ENCODE measurements around the gene ORC1.
A peak's percentile ranks its signal among the peaks of the same experiment; 100 is the strongest.
"Not testable (repeated sequence)": the region's sequence is repeated elsewhere in the genome, so short reads cannot be mapped to it uniquely, and the experiment has no call there.

The ORC1 gene

GRCh38 chr1:52386458-52386857, 17.8 kb downstream of the ORC1 start:
- DNase-seq (ENCODE audit: low read depth in 2 of 2, low spot score in 1 of 2) = no peak

DNA sequence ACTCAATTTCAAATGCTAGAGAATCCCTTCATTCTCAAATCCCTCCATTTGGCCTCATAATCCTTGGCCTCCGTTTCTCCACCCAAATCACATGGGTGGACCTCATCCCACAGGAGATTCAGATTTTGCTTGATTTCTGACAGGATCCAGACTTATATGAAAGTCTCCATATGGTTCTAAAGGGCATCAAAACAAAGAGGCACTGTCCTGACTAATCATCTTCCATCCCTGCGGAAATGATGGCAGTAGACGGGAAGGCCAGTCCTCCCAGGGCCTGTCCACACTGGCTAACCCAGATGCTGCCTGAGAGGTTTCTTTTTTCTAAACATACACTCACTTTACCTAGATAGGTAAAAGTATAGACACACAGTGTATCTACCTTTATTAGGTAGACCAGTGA, 18.8 kb downstream of the ORC1 start:
- no peak for DNase-seq (ENCODE audit: low read depth in 2 of 2, low spot score in 1 of 2)

- DNase-seq (ENCODE audit: low read depth in 2 of 2, low spot score in 1 of 2) = not testable (repeated sequence)
Observed at GRCh38 chr1:52369851-52370250, 34.4 kb downstream of the ORC1 start.

DNA sequence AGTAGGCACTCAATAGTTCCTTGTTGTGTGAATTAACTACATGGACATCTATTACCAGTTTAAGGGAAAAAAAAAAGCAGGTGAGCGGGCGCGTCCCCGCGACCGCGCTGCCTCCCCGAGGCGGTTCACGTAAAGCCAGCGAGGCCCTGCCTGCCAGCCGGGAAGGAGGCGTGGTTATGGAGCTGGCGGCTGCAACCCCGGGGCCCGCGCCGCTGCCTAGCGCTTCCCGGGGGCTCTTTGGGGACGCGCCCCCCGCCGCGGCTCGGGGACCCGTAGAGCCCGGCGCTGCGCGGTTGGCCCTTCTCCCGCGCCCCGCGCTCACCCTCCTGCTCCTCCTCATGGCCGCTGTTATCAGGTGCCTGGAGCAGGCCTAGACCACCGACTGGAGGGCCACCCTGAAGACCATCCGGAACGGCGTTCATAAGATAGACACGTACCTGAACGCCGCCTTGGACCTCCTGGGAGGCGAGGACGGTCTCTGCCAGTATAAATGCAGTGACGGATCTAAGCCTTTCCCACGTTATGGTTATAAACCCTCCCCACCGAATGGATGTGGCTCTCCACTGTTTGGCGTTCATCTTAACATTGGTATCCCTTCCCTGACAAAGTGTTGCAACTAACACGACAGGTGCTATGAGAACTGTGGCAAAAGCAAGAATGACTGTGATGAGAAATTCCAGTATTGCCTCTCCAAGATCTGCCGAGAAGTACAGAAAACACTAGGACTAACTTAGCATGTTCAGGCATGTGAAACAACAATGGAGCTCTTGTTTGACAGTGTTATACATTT, 35.6 kb downstream of the ORC1 start:
- peak in 1 of 2 donors; percentile 24 for DNase-seq (ENCODE audit: low read depth in 2 of 2, low spot score in 1 of 2)

DNA sequence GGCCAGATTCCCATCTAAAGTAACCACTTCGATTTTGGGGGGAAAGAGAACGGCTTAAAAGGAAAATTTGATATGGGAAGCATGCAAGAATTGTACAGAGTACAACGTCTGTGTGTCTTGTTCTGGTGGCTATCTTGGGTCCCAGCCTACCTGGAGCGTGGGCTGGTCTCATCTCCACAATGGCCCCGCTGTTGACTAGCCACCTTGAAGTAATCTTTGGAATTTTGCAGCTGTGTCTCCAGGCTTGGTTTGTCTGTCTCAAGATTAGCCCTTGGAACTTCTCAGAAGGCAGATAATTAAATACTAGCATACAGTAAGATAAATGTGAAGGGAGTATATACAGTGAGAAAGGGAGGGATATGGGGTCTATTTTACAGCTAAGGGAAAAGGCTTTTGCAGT, 37.0 kb downstream of the ORC1 start:
- no peak for DNase-seq (ENCODE audit: low read depth in 2 of 2, low spot score in 1 of 2)

DNA sequence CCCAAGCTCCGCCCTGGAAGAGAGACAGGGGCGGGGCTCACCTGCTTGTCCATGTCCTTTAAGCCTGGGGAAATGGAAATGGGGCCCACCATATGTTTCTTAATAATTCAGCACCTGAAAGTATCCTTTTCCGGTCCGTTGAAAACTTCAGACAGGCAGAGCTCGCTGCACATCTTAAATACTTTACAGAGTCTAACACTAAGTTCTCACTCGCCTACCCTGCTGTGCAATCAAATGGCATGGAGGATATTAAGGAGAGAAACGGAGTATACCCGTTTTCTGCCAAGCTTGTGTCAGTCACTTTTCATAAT, 37.8 kb downstream of the ORC1 start:
- DNase-seq (ENCODE audit: low read depth in 2 of 2, low spot score in 1 of 2) = no peak

- peak; percentile 97 to 98 for DNase-seq (ENCODE audit: low read depth in 2 of 2, low spot score in 1 of 2)
Observed at GRCh38 chr1:52365746-52366516, 38.3 kb downstream of the ORC1 start, which contains the start of gene CC2D1B. CC2D1B (minus strand) TSS chr1:52366205; CDS start chr1:52364620, 1,585 bp downstream.

- no peak for DNase-seq (ENCODE audit: low read depth in 2 of 2, low spot score in 1 of 2)
Observed at GRCh38 chr1:52365071-52365745, 39.0 kb downstream of the ORC1 start.

DNA sequence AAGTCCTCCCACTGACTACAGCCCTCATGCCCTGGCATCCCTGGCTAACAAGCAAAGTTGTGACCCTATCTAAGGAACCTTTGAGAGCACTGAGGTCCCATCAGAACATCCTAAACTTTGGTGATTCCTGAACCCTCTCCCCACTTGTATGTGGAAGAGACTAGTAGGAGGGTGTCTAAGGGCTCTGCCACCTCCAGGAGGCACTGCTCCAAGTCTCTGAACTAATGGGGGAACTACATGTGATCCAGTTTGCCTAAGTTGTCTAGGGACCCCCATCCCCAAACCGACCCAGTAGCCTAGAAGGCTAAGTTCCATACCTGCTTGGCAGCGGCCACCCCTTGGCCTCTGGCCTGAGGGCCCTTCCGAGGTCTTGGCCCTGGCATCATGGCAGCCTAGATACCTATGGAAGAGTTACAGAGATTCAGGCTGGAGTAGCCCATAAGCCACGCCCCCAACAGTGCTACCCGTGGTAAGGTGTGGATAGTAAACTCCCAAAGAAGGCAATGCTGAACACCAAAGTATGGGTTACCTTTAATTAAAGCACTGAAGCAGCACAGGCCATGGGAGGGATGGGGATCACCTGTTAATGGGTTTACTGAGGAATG, 39.9 kb downstream of the ORC1 start:
- no peak for DNase-seq (ENCODE audit: low read depth in 2 of 2, low spot score in 1 of 2)

GRCh38 chr1:52360595-52360968, 43.6 kb downstream of the ORC1 start:
- no peak for DNase-seq (ENCODE audit: low read depth in 2 of 2, low spot score in 1 of 2)

- DNase-seq (ENCODE audit: low read depth in 2 of 2, low spot score in 1 of 2) = no peak
Observed at GRCh38 chr1:52359676-52360594, 44.3 kb downstream of the ORC1 start.

DNA sequence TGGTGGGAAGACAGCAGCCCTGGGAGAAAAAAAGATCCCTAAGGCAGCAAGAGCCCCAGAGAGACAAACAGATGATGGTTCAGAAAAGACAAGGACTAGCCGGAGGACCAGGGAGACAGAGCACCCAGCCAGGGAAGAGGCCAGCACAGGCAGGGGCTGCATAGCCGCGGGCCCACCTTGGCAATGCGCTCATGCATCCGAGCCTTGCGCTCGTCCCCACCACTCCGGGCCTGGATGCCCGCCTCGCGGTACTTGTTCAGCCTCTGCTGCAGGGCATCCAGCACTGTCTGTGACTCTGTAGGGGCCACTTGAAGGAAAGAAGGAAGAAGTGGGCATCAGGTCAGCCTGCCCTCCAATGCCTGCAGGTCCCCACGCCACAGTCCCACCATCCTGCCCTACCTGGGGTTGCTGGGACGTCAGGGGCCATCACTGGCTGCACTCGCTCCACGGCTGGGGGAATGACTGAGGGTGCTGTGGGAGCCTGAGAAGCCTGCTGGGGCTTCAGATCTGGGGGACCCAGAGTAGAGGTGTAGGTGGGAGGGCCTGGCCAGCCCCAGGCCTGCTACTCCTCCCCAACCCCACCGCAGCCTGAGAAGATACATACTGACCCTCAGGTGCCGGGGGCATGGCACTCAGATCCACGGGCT, 45.2 kb downstream of the ORC1 start:
- no peak for DNase-seq (ENCODE audit: low read depth in 2 of 2, low spot score in 1 of 2)

DNA sequence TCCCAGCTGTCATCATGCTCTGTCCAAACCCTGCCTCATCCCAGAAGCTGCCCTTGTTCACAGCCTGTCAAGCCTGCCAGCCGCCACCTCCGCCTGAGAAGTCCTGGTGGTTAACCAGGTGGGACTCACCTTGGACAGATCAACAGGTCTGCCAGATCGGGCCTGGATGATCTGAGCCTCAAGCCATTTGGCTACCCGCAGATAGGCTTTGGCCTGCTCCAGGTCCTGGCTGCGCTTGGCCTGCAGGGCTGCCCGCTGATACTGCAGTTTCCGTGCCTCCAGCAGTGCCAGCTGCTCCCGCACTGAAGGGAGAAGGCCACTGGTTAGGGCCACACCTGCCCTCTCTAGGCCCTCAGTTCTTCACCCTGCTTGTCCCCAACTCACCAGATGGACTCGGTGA, 46.8 kb downstream of the ORC1 start:
- no peak for DNase-seq (ENCODE audit: low read depth in 2 of 2, low spot score in 1 of 2)

DNA sequence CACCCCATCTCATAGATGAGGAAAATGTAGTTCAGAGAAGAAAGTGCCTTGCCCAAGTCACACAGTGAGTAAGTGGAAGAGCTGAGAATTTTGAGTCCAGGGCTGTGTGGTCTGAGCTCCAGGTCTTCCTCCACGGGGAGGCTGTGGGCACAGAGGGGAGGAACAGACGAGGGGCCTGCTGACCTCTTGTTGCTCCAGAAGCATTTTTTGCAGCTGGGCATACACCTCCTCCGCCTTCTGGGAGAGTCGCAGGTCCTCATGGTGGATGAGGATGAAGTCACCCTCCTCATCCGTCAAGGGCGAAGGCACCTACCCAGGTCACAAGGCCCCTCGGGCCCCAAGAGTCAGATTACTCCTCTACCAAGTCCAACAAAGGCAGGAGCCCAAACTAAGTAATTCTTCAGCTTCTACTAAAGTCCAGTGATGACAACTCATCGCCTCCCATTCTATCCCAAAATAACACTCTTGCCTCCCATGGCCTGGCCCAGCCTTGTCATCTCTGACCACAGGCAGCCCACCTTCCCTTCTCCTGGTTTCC, 47.3 kb downstream of the ORC1 start:
- no peak for DNase-seq (ENCODE audit: low read depth in 2 of 2, low spot score in 1 of 2)

- DNase-seq (ENCODE audit: low read depth in 2 of 2, low spot score in 1 of 2) = no peak
Observed at GRCh38 chr1:52355847-52356505, 48.2 kb downstream of the ORC1 start.

- DNase-seq (ENCODE audit: low read depth in 2 of 2, low spot score in 1 of 2) = no peak
Observed at GRCh38 chr1:52355436-52355835, 48.8 kb downstream of the ORC1 start.

GRCh38 chr1:52352690-52353089, 51.5 kb downstream of the ORC1 start:
- no peak for DNase-seq (ENCODE audit: low read depth in 2 of 2, low spot score in 1 of 2)

DNA sequence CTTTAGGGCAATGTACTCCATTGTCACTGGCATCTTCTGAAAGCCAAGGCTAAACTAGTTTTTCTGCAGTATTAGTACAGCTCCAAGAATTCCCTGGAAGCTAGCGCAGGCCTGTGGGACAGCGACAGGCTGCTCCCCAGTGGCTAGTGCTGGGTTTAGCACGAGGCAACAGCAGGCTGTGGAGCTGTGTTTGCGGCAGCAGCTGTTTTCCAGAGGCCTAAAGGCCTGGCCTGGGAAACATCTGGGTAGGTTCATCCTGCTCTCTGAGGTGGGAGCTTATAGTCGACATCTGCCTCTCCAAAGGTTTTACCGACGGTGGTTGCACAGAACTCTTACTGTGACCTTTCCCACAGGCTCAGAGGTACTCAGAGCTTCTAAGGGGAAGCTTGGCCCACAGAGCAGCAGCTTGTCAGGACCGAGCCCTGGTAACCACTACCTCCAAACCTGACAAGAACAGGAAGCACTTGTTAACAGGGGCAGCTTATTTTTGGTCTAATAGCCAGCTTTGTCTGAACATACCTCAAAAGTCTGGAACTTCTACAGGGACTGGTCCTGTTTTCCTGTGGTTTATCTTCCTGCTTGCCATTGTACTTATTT, 55.4 kb downstream of the ORC1 start:
- DNase-seq (ENCODE audit: low read depth in 2 of 2, low spot score in 1 of 2) = no peak

- DNase-seq (ENCODE audit: low read depth in 2 of 2, low spot score in 1 of 2) = no peak
Observed at GRCh38 chr1:52346653-52347052, 57.6 kb downstream of the ORC1 start.

Measured in stimulated activated CD8-positive, alpha-beta memory T cell treated with anti-CD3 and anti-CD28 coated beads, Interleukin-4, amount 100 ng/mL, for 1 hour (primary cell).